ENCODE measurements around the gene CNTLN.
"Not testable (repeated sequence)": the region's sequence is repeated elsewhere in the genome, so short reads cannot be mapped to it uniquely, and the experiment has no call there.

CNTLN gene

DNA sequence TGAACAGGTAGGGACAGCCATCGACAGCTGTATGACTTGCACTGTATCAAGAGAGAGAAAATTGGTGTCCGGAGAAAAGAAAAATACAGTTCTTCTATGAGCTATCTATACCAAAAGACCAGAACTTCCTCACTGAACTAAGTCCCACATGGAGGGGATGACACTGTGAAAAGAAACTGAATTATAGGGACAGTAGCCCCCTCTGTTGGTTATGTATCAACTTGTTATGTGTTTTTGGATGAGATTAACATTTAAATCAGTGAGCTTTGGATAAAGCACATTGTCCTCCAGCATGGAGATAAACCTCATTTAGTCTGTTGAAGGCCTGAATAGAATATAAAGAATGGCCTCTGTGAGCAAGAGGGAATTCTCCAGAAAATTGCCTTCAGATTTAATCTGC is 267.5 kb downstream of the CNTLN start:
- no peaks in the 10 kb centered on the region for H3K4me1 ChIP-seq (ENCODE audit: control insufficient read depth, insufficient read depth, low read length)
- H3K27ac ChIP-seq (ENCODE audit: low read depth, low read length): no peak overlapping the region
- H3K27me3 ChIP-seq (ENCODE audit: control insufficient read depth, insufficient read depth, low read length): no peaks in the 10 kb centered on the region
- no peak overlapping the region for H3K4me3 ChIP-seq (ENCODE audit: low read length)
- H3K36me3 ChIP-seq (ENCODE audit: control insufficient read depth, insufficient read depth, low read length): no peaks in the 10 kb centered on the region
- H3K9ac ChIP-seq (ENCODE audit: low read length): no peak overlapping the region

DNA sequence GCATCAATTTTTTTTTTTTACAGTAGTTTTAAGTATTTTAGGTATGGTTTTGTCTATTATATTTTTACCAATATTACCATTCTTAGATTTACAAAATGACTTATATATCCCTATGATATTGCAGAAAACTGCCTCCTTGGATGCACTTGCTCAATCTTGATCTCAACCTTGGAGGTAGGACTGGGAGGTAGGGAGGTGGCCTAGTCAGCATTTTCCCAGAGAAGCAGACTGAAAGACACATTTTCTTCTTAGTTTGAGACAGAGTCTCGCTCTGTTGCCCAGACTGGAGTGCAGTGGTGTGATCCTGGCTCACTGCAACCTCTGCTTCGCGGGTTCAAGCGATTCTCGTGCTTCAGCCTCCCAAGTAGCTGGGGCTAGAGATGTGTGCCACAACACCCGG is 268.7 kb downstream of the CNTLN start:
- no peaks in the 10 kb centered on the region for H3K4me1 ChIP-seq (ENCODE audit: control insufficient read depth, insufficient read depth, low read length)
- no peak overlapping the region for H3K27ac ChIP-seq (ENCODE audit: low read depth, low read length)
- no peak overlapping the region for H3K4me3 ChIP-seq (ENCODE audit: low read length)
- no peak overlapping the region for H3K9ac ChIP-seq (ENCODE audit: low read length)
- no peaks in the 10 kb centered on the region for H3K36me3 ChIP-seq (ENCODE audit: control insufficient read depth, insufficient read depth, low read length)
- no peaks in the 10 kb centered on the region for H3K27me3 ChIP-seq (ENCODE audit: control insufficient read depth, insufficient read depth, low read length)

DNA sequence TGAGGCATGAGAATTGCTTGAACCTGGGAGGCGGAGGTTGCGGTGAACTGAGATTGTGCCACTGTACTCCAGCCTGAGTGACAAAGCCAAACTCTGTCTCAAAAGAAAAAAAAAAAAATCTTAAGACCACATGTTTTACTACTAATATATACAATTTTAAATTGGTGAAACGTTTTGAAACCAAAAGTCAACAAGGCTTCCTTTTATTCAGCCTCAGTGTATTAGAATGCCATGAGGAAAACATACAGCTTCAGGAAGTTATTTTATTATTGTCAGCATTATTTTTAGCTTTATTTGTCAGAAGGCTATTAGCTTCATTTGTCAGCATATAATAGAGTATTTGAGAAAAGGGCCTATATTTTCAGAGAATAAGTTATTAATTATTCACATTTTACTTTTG is 280.1 kb downstream of the CNTLN start:
- Histone ChIP-seq H3K27me3 (ENCODE audit: control insufficient read depth, insufficient read depth, low read length) (no peaks in the 10 kb centered on the region), H3K27ac (ENCODE audit: low read depth, low read length) (no peak overlapping the region), H3K4me1 (ENCODE audit: control insufficient read depth, insufficient read depth, low read length) (no peaks in the 10 kb centered on the region), H3K4me3 (ENCODE audit: low read length) (no peak overlapping the region), H3K36me3 (ENCODE audit: control insufficient read depth, insufficient read depth, low read length) (no peaks in the 10 kb centered on the region), H3K9ac (ENCODE audit: low read length) (no peak overlapping the region)

DNA sequence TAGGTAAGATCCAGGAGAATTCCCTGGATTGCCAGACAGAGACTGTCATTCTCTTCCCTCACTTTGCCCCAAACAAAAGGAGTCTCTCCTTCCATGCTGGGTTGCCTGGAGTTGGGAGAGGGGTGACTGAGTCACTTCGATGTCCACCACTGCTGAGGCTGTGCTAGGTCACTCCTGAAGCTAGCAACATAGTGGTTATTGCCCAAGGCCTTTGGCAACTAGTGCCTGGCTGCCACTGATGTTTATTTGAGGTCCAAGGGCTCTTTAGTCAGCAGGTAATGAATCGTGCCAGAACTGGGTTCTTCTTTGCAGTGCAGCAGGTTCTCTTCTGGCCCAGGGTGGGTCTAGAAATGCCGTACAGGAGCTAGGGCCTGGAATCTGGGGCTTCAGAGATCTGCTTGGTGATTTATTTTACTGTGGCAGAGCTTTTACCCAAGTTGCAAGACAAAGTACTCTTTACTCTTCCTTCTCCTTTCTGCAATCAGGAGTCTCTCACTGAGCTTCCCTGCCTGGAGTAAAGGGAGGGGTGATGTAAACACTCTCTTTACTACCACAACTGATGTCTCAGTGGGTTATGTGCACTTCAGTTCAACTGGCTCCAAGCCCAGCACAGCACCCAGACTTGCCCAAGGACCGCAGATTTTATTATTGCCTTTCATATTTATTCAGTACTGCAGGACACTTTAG is 288.3 kb downstream of the CNTLN start:
- Histone ChIP-seq H3K27ac (ENCODE audit: low read depth, low read length) (no peak overlapping the region), H3K4me1 (ENCODE audit: control insufficient read depth, insufficient read depth, low read length) (no peaks in the 10 kb centered on the region), H3K4me3 (ENCODE audit: low read length) (no peak overlapping the region), H3K9ac (ENCODE audit: low read length) (no peak overlapping the region), H3K27me3 (ENCODE audit: control insufficient read depth, insufficient read depth, low read length) (no peaks in the 10 kb centered on the region), H3K36me3 (ENCODE audit: control insufficient read depth, insufficient read depth, low read length) (no peaks in the 10 kb centered on the region)

DNA sequence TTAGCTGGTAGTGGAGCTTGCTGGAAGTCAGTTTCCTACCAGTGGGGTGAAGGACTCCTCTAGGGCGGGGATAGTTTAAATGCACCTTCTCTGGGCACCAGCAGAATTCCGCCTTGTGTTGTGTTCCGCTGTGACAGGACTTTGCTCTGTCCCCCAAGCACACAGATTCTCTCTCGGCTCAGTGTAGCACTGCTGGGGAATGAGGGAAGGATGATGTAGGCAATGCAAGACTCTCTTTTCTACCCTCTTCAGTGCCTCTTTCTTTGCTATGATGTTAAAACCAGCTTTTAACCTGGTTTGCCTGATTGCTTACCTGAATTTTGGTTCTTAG is 288.8 kb downstream of the CNTLN start:
- H3K9ac ChIP-seq (ENCODE audit: low read length): no peak overlapping the region
- no peaks in the 10 kb centered on the region for H3K36me3 ChIP-seq (ENCODE audit: control insufficient read depth, insufficient read depth, low read length)
- no peaks in the 10 kb centered on the region for H3K27me3 ChIP-seq (ENCODE audit: control insufficient read depth, insufficient read depth, low read length)
- H3K27ac ChIP-seq (ENCODE audit: low read depth, low read length): no peak overlapping the region
- H3K4me3 ChIP-seq (ENCODE audit: low read length): no peak overlapping the region
- no peaks in the 10 kb centered on the region for H3K4me1 ChIP-seq (ENCODE audit: control insufficient read depth, insufficient read depth, low read length)

DNA sequence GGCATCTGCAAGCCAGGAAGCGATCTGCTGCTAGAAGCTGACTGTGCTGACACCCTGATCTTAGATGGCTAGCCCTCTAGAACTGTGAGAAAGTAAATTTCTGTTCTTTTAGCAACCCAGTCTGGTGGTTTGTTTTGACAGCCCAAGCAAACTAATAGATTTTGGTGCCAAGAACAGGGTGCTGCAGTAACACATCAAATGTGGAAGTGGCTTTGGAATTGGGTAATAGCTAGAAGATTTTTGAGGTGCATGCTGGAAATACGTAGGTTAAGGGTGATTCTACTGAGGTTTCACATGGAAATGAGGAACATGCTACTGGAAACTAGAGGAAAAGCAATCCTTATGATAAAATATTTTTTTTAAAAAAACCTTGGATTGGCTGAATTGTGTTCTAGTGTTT is 290.5 kb downstream of the CNTLN start:
- H3K27me3 ChIP-seq (ENCODE audit: control insufficient read depth, insufficient read depth, low read length): no peaks in the 10 kb centered on the region
- no peaks in the 10 kb centered on the region for H3K4me1 ChIP-seq (ENCODE audit: control insufficient read depth, insufficient read depth, low read length)
- no peaks in the 10 kb centered on the region for H3K36me3 ChIP-seq (ENCODE audit: control insufficient read depth, insufficient read depth, low read length)
- H3K27ac ChIP-seq (ENCODE audit: low read depth, low read length): no peak overlapping the region
- no peak overlapping the region for H3K4me3 ChIP-seq (ENCODE audit: low read length)
- no peak overlapping the region for H3K9ac ChIP-seq (ENCODE audit: low read length)

- H3K9ac ChIP-seq (ENCODE audit: low read length): no peak overlapping the region
- H3K4me1 ChIP-seq (ENCODE audit: control insufficient read depth, insufficient read depth, low read length): no peaks in the 10 kb centered on the region
- H3K27ac ChIP-seq (ENCODE audit: low read depth, low read length): no peak overlapping the region
- no peak overlapping the region for H3K4me3 ChIP-seq (ENCODE audit: low read length)
- H3K36me3 ChIP-seq (ENCODE audit: control insufficient read depth, insufficient read depth, low read length): no peaks in the 10 kb centered on the region
- H3K27me3 ChIP-seq (ENCODE audit: control insufficient read depth, insufficient read depth, low read length): no peaks in the 10 kb centered on the region
Measured at GRCh38 chr9:17433526-17433925, 298.7 kb downstream of the CNTLN start.

GRCh38 chr9:17436854-17437253 is 302.0 kb downstream of the CNTLN start:
- Histone ChIP-seq H3K9ac (ENCODE audit: low read length) (no peak overlapping the region), H3K4me1 (ENCODE audit: control insufficient read depth, insufficient read depth, low read length) (no peaks in the 10 kb centered on the region), H3K4me3 (ENCODE audit: low read length) (no peak overlapping the region), H3K27me3 (ENCODE audit: control insufficient read depth, insufficient read depth, low read length) (no peaks in the 10 kb centered on the region), H3K27ac (ENCODE audit: low read depth, low read length) (no peak overlapping the region), H3K36me3 (ENCODE audit: control insufficient read depth, insufficient read depth, low read length) (no peaks in the 10 kb centered on the region)

DNA sequence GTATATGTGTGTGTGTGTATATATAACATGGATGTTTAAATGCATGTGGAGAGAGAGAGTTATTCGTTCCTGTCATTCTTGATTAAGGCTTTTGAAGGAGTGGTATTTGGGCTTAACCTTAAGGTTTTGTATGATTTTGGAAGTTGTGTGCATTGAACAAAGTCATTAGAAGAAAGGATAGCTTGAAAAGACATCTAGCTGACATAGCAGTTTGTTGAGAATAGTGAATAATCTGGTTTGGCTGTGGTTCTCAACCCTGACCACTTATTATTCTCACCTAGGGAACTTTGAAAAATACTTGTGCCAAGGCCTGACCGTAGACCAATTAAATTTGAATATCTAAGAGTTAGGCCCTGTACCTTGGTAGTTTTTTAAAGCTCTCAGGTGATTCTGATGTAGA is 303.0 kb downstream of the CNTLN start:
- no peak overlapping the region for H3K4me3 ChIP-seq (ENCODE audit: low read length)

DNA sequence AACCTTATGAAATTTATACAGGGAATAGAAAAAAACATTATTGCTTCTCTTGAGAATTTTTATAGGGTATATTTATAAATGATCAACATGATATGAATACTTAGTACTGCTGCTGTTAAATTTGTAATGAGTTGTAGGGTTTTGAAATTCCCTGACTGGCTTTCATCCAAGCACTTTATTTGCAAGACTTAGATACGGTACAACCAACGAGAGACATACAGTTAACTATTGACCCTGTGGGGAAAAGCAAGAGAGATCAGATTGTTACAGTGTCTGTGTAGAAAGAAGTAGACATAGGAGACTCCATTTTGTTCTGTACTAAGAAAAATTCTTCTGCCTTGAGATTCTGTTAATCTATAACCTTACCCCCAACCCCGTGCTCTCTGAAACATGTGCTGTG is 310.3 kb downstream of the CNTLN start:
- not testable (repeated sequence) for H3K27me3 ChIP-seq (ENCODE audit: control insufficient read depth, insufficient read depth, low read length); H3K27ac ChIP-seq (ENCODE audit: low read depth, low read length); H3K4me3 ChIP-seq (ENCODE audit: low read length); H3K4me1 ChIP-seq (ENCODE audit: control insufficient read depth, insufficient read depth, low read length); H3K9ac ChIP-seq (ENCODE audit: low read length); H3K36me3 ChIP-seq (ENCODE audit: control insufficient read depth, insufficient read depth, low read length)

More for the DNA sequence above, 303.0 kb downstream of the CNTLN start:
- no peak overlapping the region for H3K27ac ChIP-seq (ENCODE audit: low read depth, low read length)
- no peaks in the 10 kb centered on the region for H3K36me3 ChIP-seq (ENCODE audit: control insufficient read depth, insufficient read depth, low read length)
- H3K4me1 ChIP-seq (ENCODE audit: control insufficient read depth, insufficient read depth, low read length): no peaks in the 10 kb centered on the region
- H3K9ac ChIP-seq (ENCODE audit: low read length): no peak overlapping the region
- no peaks in the 10 kb centered on the region for H3K27me3 ChIP-seq (ENCODE audit: control insufficient read depth, insufficient read depth, low read length)

GRCh38 chr9:17453751-17454150 is 318.9 kb downstream of the CNTLN start:
- H3K4me1 ChIP-seq (ENCODE audit: control insufficient read depth, insufficient read depth, low read length): no peaks in the 10 kb centered on the region

DNA sequence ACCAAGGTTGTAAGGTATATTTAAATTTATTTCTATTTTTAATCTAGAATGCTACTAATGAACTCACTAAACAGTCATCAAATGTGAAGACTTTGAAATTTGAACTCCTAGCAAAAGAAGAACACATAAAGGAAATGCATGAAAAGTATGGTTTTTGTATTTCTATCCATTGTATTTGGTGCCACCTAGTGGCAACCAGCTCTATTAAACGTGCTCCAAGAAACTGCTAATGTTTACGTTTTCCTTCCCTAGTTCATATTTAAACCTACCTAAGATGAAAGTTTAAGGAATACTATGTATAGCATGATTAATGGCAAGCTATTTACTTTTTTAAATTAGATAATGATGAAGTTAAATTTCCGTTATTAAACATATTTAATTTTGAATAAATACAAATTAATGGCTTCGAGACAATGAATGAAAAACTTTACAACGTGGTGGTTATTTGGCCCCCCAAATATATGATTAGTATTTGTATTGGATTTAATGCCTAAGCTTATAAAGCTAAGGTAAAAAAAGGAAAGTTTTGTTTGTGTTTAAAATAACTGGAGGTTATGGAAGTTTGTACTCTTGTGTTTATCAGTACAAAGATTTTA is 328.1 kb downstream of the CNTLN start:
- Histone ChIP-seq H3K36me3 (ENCODE audit: control insufficient read depth, insufficient read depth, low read length) (no peaks in the 10 kb centered on the region), H3K4me1 (ENCODE audit: control insufficient read depth, insufficient read depth, low read length) (no peaks in the 10 kb centered on the region), H3K27ac (ENCODE audit: low read depth, low read length) (no peak overlapping the region), H3K9ac (ENCODE audit: low read length) (no peak overlapping the region), H3K27me3 (ENCODE audit: control insufficient read depth, insufficient read depth, low read length) (no peaks in the 10 kb centered on the region), H3K4me3 (ENCODE audit: low read length) (no peak overlapping the region)

More at GRCh38 chr9:17453751-17454150, 318.9 kb downstream of the CNTLN start:
- H3K36me3 ChIP-seq (ENCODE audit: control insufficient read depth, insufficient read depth, low read length): no peaks in the 10 kb centered on the region
- no peak overlapping the region for H3K9ac ChIP-seq (ENCODE audit: low read length)
- no peak overlapping the region for H3K4me3 ChIP-seq (ENCODE audit: low read length)
- H3K27me3 ChIP-seq (ENCODE audit: control insufficient read depth, insufficient read depth, low read length): no peaks in the 10 kb centered on the region
- no peak overlapping the region for H3K27ac ChIP-seq (ENCODE audit: low read depth, low read length)

- Histone ChIP-seq H3K27me3 (ENCODE audit: control insufficient read depth, insufficient read depth, low read length) (no peaks in the 10 kb centered on the region), H3K4me3 (ENCODE audit: low read length) (no peak overlapping the region), H3K27ac (ENCODE audit: low read depth, low read length) (no peak overlapping the region), H3K4me1 (ENCODE audit: control insufficient read depth, insufficient read depth, low read length) (no peaks in the 10 kb centered on the region), H3K36me3 (ENCODE audit: control insufficient read depth, insufficient read depth, low read length) (no peaks in the 10 kb centered on the region), H3K9ac (ENCODE audit: low read length) (no peak overlapping the region)
Measured at GRCh38 chr9:17470036-17470813, 335.4 kb downstream of the CNTLN start.
